A673 (cell line): Measurements from ENCODE around the gene CEP85.

Experiments used
- EZH2 ChIP-seq: fragments of 200-600 bp; sonication (generic); IDR thresholded peaks from 2 replicates; pipeline ENCODE4 v1.6.1; 2017; ENCODE audit warnings: borderline replicate concordance, low read depth, mild to moderate bottlenecking, mixed read lengths, antibody characterized with exemption, low read length; ENCODE audit not compliant: poor library complexity, severe bottlenecking
- TF ChIP-seq, protein P1 (sequence below): fragments of 300-800, 200-600 bp; sonication (generic); conservative IDR thresholded peaks from 2 replicates; pipeline ENCODE4 v1.5.1; 2017; ENCODE audit warnings: low read depth, mild to moderate bottlenecking, antibody characterized with exemption, low read length, moderate library complexity, mixed read lengths

GRCh38 chr1:26259578-26259977, 25.6 kb downstream of the CEP85 start:
- TF ChIP-seq, protein P1, sequence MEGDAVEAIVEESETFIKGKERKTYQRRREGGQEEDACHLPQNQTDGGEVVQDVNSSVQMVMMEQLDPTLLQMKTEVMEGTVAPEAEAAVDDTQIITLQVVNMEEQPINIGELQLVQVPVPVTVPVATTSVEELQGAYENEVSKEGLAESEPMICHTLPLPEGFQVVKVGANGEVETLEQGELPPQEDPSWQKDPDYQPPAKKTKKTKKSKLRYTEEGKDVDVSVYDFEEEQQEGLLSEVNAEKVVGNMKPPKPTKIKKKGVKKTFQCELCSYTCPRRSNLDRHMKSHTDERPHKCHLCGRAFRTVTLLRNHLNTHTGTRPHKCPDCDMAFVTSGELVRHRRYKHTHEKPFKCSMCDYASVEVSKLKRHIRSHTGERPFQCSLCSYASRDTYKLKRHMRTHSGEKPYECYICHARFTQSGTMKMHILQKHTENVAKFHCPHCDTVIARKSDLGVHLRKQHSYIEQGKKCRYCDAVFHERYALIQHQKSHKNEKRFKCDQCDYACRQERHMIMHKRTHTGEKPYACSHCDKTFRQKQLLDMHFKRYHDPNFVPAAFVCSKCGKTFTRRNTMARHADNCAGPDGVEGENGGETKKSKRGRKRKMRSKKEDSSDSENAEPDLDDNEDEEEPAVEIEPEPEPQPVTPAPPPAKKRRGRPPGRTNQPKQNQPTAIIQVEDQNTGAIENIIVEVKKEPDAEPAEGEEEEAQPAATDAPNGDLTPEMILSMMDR: no peak
- no peak for TF ChIP-seq EZH2
